HG03354 (cell line): ENCODE measurements around the gene UBTFL1.
A peak's percentile ranks its signal among the peaks of the same experiment; 100 is the strongest.
"Not testable (repeated sequence)": the region's sequence is repeated elsewhere in the genome, so short reads cannot be mapped to it uniquely, and the experiment has no call there.

ENCODE experiments used
- ATAC-seq: cut with Tn5 transposase; IDR thresholded peaks from one replicate; pipeline ENCODE4 v1.9.1; 2021; ENCODE audit warnings: mild to moderate bottlenecking; ENCODE audit not compliant: unreplicated experiment, poor library complexity, severe bottlenecking

The UBTFL1 gene

DNA sequence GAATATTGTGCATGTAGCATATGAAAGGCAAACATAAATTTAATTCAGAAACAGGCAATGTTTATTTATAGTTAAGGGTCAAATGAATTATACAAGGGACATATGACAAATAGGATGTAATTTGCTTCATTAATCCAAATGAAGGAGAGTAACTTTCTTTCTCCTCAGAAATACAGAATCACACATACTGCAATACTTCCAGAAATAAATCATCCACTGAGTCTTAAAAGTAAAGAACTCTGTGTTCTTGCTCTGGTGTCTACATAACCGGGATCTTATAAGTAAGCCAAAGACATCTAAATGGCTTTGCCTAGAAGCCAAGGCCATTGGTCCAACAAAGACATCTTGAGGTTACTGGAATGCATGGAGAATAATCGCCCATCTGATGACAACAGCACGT is at the start of gene UBTFL1:
Gene UBTFL1 (plus strand): TSS at position 301 of the 400 bp plus-strand sequence. CDS start 0 bp downstream, at position 301.
- not testable (repeated sequence) for ATAC-seq

GRCh38 chr11:90051591-90052209 is 34.0 kb upstream of the UBTFL1 start:
- not testable (repeated sequence) for ATAC-seq

GRCh38 chr11:90052311-90052710 is 33.4 kb upstream of the UBTFL1 start:
- not testable (repeated sequence) for ATAC-seq

- not testable (repeated sequence) for ATAC-seq
Observed at GRCh38 chr11:90053545-90053944, 32.2 kb upstream of the UBTFL1 start.

DNA sequence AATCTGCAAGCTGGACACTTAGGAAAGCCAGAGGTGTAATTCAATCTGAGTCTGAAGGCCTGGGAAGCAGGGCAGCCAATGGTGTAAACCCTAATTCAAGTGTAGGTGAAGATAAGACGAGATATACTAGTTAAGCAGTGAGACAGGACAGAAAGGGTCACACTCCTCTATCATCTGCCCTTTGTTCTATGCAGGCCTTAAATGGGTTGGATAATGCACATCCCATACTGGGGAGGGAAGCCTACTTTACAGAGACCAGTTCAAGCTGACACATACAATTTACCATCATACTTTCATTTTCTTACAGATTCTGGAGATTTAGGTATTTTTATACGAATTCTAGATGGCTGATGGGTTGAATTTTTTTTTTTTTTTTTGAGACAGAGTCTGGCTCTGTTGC is 3.0 kb downstream of the UBTFL1 start:
- not testable (repeated sequence) for ATAC-seq

DNA sequence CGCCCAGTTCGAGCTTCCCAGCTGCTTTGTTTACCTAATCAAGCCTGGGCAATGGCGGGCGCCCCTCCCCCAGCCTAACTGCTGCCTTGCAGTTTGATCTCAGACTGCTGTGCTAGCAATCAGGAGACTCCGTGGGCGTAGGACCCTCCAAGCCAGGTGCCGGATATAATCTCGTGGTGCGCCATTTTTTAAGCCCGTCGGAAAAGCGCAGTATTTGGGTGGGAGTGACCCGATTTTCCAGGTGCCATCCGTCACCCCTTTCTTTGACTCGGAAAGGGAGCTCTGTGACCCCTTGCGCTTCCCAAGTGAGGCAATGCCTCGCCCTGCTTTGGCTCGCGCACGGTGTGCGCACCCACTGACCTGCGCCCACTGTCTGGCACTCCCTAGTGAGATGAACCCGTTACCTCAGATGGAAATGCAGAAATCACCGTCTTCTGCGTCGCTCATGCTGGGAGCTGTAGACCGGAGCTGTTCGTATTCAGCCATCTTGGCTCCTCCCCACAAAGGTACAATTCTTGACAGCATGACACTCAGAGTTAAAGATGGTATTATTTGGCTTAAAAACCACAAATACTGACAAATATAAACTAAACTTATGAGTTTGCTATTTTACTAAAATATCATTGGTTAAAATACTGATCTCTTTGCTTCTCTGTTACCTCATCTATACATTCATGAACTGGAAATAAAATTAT is 9.6 kb downstream of the UBTFL1 start:
- ATAC-seq, result not testable (repeated sequence)

GRCh38 chr11:90098261-90098660 is 12.5 kb downstream of the UBTFL1 start:
- ATAC-seq, result not testable (repeated sequence)

DNA sequence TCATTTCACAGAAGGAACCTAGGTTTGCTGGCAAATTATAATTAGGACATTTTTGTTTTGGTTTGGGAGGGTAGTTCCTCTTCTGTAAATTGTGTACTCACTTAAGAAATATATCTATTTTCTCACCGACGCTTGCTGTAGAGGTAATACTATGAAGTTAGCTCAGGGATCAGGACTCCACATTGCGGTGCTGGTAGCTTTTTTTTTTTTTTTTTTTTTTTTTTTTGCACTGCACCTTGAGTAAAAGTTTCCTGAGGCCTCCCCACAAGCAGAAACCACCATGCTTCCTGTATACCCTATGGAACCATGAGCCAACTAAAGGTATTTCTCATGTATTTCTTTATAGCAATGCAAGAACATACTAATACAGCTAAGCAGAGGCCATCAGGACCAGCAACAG is 14.7 kb downstream of the UBTFL1 start:
- ATAC-seq, result no peak

DNA sequence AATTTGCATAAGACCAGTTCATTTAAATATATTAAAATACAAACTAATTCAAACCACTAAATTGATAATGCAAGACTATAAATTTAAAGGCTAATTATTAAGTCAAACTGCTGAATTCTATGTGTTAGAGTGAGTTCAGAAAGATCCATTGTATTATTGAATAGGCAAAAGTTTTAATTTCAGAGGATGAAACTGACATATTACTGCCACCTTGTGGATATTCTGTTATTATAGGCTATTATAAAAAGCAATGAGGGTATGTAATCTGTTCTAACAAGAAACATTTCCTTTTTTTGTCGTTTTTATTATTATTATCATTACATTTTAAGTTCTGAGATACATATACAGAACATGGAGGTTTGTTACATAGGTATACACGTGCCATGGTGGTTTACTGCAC is 27.8 kb downstream of the UBTFL1 start:
- no peak for ATAC-seq

DNA sequence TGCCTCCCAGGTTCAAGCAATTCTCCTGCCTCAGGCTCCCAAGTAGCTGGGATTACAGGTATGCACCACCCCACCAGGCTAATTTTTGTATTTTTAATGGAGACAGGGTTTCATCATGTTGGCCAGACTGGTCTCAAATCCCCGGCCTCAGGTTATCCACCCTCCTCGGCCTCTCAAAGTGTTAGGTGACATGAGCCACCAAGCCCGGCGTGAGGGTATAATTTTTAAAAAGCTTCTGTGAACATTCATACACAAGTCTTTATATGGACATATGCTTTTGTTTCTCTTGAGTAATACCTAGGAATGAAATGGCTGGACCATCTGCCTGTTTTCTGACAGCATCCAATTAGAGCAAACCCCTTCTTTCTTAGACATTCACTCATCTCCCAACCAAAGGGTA is 34.4 kb downstream of the UBTFL1 start:
- no peak for ATAC-seq

DNA sequence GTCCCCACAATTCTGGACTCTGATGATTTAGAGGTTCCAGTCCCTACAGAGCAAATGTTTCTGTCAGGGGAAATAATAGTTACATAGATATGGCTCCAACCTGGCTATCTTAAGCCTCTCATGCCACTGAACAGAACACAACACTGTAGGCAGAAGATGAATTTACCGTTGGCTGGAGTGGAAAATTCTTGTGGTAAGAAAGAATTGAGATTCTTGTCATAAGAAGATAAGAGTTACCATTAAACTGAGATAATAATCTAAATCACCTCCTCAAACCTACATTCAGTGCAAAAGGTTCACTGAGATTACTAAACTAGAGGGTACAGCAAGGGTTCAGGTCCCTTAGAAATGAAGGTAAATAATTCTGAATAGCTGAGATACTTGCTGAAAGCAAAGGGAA is 38.6 kb downstream of the UBTFL1 start:
- no peak for ATAC-seq

GRCh38 chr11:90124946-90125345 is 39.2 kb downstream of the UBTFL1 start:
- no peak for ATAC-seq

GRCh38 chr11:90133560-90134477 is 48.1 kb downstream of the UBTFL1 start:
- ATAC-seq, result no peak

- peak; percentile 91 for ATAC-seq
Observed at GRCh38 chr11:90134478-90135003, 48.8 kb downstream of the UBTFL1 start, which contains the start of gene NAALAD2. Gene NAALAD2, plus strand, starts transcription at chr11:90134663. Its CDS starts 96 bp downstream, at chr11:90134759.

DNA sequence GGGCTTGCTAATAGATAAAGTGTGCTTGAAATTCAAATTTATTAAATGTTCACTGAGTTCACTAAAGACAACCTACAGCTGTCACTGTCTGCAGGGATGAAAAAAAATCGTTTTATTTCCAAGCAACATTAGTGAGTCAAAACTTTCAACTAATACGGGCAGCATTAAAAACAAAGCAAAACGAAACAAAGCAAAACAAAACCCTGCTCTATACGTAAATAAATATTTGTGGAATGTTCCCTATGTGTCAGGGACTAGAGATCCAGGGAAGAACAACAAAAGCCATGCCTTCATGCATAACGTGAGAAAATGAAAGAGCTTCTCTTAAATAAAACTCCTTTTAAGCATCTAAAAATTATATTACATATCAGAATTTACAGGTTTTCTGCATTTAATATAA is 49.3 kb downstream of the UBTFL1 start:
- peak; percentile 19 for ATAC-seq
